Chondrocyte (in vitro differentiated cells): ENCODE measurements around the gene EGFR. TPM values are rescaled to one million over a fixed set of nuclear protein-coding genes. Genes with fewer than 3 reads are reported as not detected.

Experiments used
- DNase-seq: peaks from one replicate; pipeline ENCODE4 v3.0.0; 2021; ENCODE audit warnings: mixed read lengths, low spot score
- H3K27ac Mint-ChIP-seq: one replicate; pipeline ENCODE4 v1.8.0; 2021; ENCODE audit warnings: mild to moderate bottlenecking, moderate library complexity, mixed read lengths; ENCODE audit not compliant: unreplicated experiment
- H3K27me3 Mint-ChIP-seq: 2 replicates; pipeline ENCODE4 v1.8.0; 2021; ENCODE audit warnings: low read depth, mixed read lengths
- H3K36me3 Mint-ChIP-seq: 2 replicates; pipeline ENCODE4 v1.8.0; 2021; ENCODE audit warnings: low read depth, mixed read lengths
- H3K4me1 Mint-ChIP-seq: 2 replicates; pipeline ENCODE4 v1.8.0; 2021; ENCODE audit warnings: low read depth, mild to moderate bottlenecking, mixed read lengths
- H3K4me3 Mint-ChIP-seq: one replicate; pipeline ENCODE4 v1.8.0; 2021; ENCODE audit warnings: mild to moderate bottlenecking, moderate library complexity, mixed read lengths; ENCODE audit not compliant: unreplicated experiment
- H3K9me3 Mint-ChIP-seq: 2 replicates; pipeline ENCODE4 v1.8.0; 2021; ENCODE audit warnings: low read depth, mixed read lengths
- CTCF ChIP-seq: fragments of 200-600 bp; sonication (generic); IDR thresholded peaks from 2 replicates; pipeline ENCODE4 v1.5.0; 2021; ENCODE audit warnings: antibody characterized with exemption, mild to moderate bottlenecking, moderate library complexity
- total RNA-seq: library from RNA; stranded (reverse); gene quantifications from 3 replicates; pipeline ENCODE4 v1.2.1, GENCODE V29; 2021

EGFR gene
- total RNA-seq, 1 donor from 2014 or later: 25.5 TPM

- Mint-ChIP-seq H3K4me3 (no peak overlapping the region), H3K27me3 (no peaks in the 10 kb centered on the region), H3K9me3 (peaks cover 1% of the 10 kb centered on the region), H3K27ac (peak overlapping the region; percentile 89), H3K4me1 (peaks cover 79% of the 10 kb centered on the region), H3K36me3 (no peaks in the 10 kb centered on the region)
- no peak for DNase-seq
- TF ChIP-seq CTCF: peak; percentile 35
These were observed 111.0 kb downstream of the EGFR start for GRCh38 chr7:55129541-55130394.

GRCh38 chr7:55130395-55131141 is 111.8 kb downstream of the EGFR start:
- no peak for DNase-seq
- Mint-ChIP-seq H3K4me3 (no peak overlapping the region), H3K27ac (peak overlapping the region; percentile 89), H3K9me3 (peaks cover 6% of the 10 kb centered on the region), H3K36me3 (peaks cover 1% of the 10 kb centered on the region), H3K27me3 (no peaks in the 10 kb centered on the region), H3K4me1 (peaks cover 79% of the 10 kb centered on the region)
- TF ChIP-seq CTCF: no peak

GRCh38 chr7:55131142-55131929 is 112.5 kb downstream of the EGFR start:
- TF ChIP-seq CTCF: no peak
- peaks cover 6% of the 10 kb centered on the region for H3K9me3 Mint-ChIP-seq
- DNase-seq: no peak
- no peaks in the 10 kb centered on the region for H3K27me3 Mint-ChIP-seq
- H3K27ac Mint-ChIP-seq: peak overlapping the region; percentile 89
- peaks cover 1% of the 10 kb centered on the region for H3K36me3 Mint-ChIP-seq
- H3K4me1 Mint-ChIP-seq: peaks cover 79% of the 10 kb centered on the region
- no peak overlapping the region for H3K4me3 Mint-ChIP-seq

- Mint-ChIP-seq H3K4me3 (no peak overlapping the region), H3K9me3 (peaks cover 6% of the 10 kb centered on the region), H3K27me3 (no peaks in the 10 kb centered on the region), H3K4me1 (peaks cover 70% of the 10 kb centered on the region), H3K36me3 (peaks cover 1% of the 10 kb centered on the region), H3K27ac (peak overlapping the region; percentile 99)
- no peak for TF ChIP-seq CTCF
- DNase-seq: no peak
These were observed 113.7 kb downstream of the EGFR start for GRCh38 chr7:55132550-55132889.
